ENCODE results near the gene CASS4.

The CASS4 gene

GRCh38 chr20:56447227-56447626 lies 35.2 kb downstream of the CASS4 start:
- no peak for DNase-seq

- no peak for DNase-seq
Measured at GRCh38 chr20:56449459-56449858, 37.4 kb downstream of the CASS4 start.

GRCh38 chr20:56451056-56451765 lies 39.2 kb downstream of the CASS4 start:
- DNase-seq: no peak

- no peak for DNase-seq
Measured at GRCh38 chr20:56453352-56453751, 41.3 kb downstream of the CASS4 start.

GRCh38 chr20:56454754-56455153 lies 42.7 kb downstream of the CASS4 start:
- DNase-seq: no peak

- no peak for DNase-seq
Measured at GRCh38 chr20:56458206-56458821, 46.3 kb downstream of the CASS4 start.

GRCh38 chr20:56460459-56460858 lies 48.4 kb downstream of the CASS4 start:
- DNase-seq: peak; percentile 35

- DNase-seq: no peak
Measured at GRCh38 chr20:56461576-56461975, 49.5 kb downstream of the CASS4 start.

GRCh38 chr20:56463428-56463827 lies 51.4 kb downstream of the CASS4 start:
- peak; percentile 16 for DNase-seq

GRCh38 chr20:56465997-56466396 lies 53.9 kb downstream of the CASS4 start:
- no peak for DNase-seq

GRCh38 chr20:56467968-56468315 lies 55.9 kb downstream of the CASS4 start:
- DNase-seq: no peak

GRCh38 chr20:56468316-56469076 lies 56.4 kb downstream of the CASS4 start, which contains the start of gene RTF2:
TSS of gene RTF2 (plus strand) at chr20:56468627. CDS start at chr20:56468698, 71 bp downstream.
- DNase-seq: peak; percentile 94

GRCh38 chr20:56469077-56469449 lies 57.0 kb downstream of the CASS4 start:
- DNase-seq: no peak

GRCh38 chr20:56483970-56484369 lies 71.9 kb downstream of the CASS4 start:
- peak; percentile 41 for DNase-seq

- DNase-seq: no peak
Measured at GRCh38 chr20:56487216-56487615, 75.2 kb downstream of the CASS4 start.

GRCh38 chr20:56488566-56488965 lies 76.5 kb downstream of the CASS4 start:
- DNase-seq: no peak

GRCh38 chr20:56501116-56501515 lies 89.1 kb downstream of the CASS4 start:
- no peak for DNase-seq

GRCh38 chr20:56503916-56504315 lies 91.9 kb downstream of the CASS4 start:
- DNase-seq: no peak

- DNase-seq: peak; percentile 23
Measured at GRCh38 chr20:56504373-56505005, 92.4 kb downstream of the CASS4 start.

GRCh38 chr20:56506103-56506502 lies 94.0 kb downstream of the CASS4 start:
- DNase-seq: no peak
